Measurements from ENCODE around the gene CXCL5.
"Not testable (repeated sequence)": the region's sequence is repeated elsewhere in the genome, so short reads cannot be mapped to it uniquely, and the experiment has no call there.

Gene CXCL5

GRCh38 chr4:73974352-73974751 is 24.1 kb downstream of the CXCL5 start:
- no peak for DNase-seq (ENCODE audit: low read depth, low spot score)

- no peak for DNase-seq (ENCODE audit: low read depth, low spot score)
Measured at GRCh38 chr4:73970945-73971344, 27.5 kb downstream of the CXCL5 start.

- DNase-seq (ENCODE audit: low read depth, low spot score) = no peak
Measured at GRCh38 chr4:73970011-73970410, 28.5 kb downstream of the CXCL5 start.

DNA sequence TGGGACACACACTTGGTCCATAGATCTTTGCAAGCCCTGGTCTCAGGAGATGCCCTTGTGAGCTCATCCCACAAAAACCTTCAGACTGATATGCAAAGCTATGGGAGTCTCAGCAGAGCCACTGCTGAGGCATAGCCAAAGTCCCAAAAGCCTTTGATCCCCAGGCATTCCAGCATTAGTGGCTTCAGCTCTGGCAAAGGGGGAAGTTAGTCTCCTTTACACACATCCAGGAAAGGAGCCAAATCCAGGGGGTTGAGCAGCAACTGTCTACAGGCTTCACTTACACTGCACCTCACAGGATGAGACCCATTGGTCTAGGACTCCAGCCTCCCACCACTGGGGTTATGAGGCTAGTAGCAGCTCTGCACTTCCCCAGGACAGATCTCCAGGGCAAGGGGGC is 30.6 kb downstream of the CXCL5 start:
- DNase-seq (ENCODE audit: low read depth, low spot score) = no peak

DNA sequence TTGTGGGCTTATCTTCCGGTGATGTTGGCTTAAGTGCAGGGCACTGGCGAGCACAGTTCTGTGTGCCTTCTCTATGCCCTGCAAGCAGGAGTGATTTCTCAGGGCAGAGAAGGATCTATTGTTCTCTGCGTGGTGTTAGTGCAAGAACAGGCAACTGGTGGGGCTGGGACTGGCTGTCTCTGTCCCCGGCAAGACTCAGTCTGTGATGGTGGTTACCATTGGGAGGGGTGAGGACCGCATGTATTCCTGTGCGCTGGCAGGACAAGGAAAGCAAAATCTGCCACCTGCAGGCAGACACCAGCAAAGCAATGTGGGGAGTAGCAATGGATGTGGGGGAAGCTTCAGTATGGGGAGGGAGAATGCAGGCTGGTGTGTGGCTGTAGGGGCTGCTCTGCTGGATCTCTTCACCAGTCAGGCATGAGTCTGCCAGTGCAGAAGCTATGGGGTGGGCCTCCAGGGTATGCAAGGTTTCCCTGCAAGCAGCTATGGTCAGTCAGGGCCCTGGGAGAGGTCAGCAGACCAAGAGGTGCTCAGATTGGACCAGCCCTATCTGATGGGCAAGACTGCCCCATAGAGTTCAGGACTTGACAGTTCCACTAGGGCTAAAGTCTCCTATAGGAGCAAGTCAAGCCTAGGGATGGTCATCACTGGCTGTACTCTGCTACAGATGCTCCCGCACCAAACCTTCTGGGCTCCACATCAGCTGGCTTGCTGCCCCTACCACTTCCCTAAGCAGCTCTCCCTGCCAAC is 33.4 kb downstream of the CXCL5 start:
- peak; percentile 78 for DNase-seq (ENCODE audit: low read depth, low spot score)

DNA sequence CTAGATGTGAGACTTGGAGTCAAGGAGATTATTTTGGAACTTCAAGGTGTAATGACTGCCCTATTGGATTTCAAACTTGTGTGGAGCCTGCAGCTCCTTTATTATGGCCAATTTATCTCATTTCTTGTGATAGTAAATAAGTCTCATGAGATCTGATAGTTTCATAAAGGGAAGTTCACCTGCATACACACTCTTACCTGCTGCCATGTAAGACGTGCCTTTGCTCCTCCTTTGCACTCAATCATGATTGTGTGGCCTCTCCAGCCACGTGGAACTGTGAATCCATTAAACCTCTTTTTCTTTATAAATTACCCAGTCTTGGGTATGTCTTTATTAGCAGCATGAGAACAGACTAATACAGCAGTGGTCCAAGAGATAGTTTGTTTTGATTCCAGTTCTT is 35.8 kb downstream of the CXCL5 start:
- no peak for DNase-seq (ENCODE audit: low read depth, low spot score)

- not testable (repeated sequence) for DNase-seq (ENCODE audit: low read depth, low spot score)
Measured at GRCh38 chr4:73959041-73959440, 39.4 kb downstream of the CXCL5 start.

DNA sequence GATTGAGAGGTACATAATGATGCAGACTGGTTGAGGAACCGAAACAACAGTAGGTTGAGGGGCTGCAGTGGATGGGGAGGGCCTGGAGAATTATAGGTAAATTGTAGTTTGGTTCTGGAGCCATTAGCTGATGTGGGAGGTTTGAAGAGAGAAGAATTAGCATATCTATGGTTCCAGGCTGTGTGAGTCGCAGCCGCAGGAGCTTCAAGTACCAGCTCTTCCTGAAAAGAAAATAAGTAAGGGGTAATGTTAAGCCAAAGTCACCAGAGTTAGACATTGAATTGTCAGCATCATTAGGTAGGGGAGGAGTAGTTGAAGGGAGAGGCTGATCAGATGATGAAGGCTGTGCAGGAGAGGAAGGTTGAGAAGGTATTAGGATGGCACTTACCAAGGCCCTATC is 46.1 kb downstream of the CXCL5 start:
- no peak for DNase-seq (ENCODE audit: low read depth, low spot score)

DNA sequence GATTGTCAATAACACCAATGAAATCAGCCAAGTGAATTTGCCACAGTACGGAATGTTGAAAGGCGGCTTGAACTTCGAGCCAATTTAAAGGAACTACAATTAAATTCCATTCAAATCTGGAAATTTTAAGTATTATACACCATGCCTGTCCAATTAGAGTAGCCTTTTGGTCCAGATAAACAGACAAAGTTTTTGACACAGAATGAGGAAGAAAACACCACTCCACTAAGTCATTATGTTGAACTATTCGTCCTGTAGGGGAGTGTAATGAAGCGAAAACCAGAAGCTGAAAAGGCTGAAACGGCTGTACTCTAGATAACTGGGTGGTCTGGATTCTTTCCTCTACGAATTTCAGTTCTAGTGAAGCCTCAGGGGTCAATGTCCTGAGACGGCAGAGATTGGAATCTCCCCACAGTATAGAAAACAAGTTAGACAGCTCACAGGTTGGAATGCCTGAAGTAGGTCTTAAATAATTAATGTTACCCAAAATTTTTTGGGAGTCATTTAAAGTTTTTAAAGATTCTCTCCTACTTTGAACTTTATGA is 48.0 kb downstream of the CXCL5 start:
- DNase-seq (ENCODE audit: low read depth, low spot score) = not testable (repeated sequence)

DNA sequence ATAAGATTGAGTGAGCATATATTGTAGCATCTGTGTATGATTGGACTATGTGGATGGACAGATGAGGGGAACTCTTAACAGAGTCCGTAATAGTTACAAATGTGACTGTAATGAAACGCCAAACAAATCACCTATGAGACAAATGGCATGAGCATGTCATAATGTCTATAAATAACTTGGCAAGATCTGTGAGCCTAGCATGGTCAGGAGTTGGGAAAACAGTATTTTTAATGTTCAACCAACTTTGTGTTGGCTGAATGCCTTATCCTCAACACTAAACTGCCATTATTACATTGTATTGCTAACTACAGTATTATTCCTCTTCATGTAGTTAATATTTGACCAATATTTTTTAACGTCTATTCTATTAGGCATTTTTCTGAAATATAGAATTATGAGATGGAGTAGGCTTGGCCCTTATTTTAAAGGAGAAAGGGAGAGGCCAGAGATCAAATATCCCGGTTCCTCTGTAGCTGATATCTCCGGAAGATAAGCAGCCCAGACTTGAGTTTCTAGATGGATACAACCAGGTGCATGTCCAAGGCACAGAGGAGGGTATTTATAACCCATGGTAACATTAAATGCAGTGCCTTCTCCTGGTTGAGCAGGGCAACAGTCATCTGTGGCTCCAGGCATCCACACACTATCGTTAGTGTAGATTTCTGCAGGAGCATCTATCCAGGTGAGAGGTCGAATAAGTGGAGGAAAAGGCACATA is 49.3 kb downstream of the CXCL5 start:
- no peak for DNase-seq (ENCODE audit: low read depth, low spot score)

- DNase-seq (ENCODE audit: low read depth, low spot score) = no peak
Measured at GRCh38 chr4:73948291-73948690, 50.2 kb downstream of the CXCL5 start.

DNA sequence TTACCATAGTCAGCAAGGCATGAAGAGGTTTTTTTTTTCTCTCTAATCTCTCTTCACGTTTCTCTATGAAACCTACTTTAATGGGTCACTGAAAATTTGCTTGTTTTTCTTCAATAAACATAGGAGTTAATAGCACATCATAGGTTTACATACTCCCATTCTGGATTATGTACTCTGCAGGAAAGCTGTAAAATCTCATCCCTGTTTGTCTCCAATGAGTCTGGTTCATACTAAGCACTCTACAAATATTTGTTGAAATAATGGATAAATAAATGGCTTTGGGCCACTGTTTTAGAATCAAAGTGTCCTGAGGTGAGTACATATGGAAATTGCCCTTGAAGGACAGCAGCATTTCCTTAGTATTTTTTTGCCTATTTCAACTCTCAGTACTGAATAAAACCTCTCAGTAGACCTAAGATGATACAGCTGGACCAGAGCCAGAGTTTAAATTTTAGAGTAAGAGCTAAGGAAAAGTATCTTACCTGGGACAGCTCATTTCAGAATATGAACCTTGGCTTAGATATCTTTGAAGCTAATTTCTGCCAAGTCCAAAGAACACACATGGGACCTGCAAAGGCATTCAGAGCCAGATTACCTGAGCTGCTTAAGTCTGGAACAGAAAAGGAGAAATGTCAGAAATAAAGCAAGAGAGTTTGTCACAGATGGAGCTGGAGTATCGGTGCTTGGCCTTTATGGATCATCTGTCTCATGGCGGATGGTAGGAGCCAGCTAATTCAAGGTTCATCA is 51.1 kb downstream of the CXCL5 start:
- no peak for DNase-seq (ENCODE audit: low read depth, low spot score)

DNA sequence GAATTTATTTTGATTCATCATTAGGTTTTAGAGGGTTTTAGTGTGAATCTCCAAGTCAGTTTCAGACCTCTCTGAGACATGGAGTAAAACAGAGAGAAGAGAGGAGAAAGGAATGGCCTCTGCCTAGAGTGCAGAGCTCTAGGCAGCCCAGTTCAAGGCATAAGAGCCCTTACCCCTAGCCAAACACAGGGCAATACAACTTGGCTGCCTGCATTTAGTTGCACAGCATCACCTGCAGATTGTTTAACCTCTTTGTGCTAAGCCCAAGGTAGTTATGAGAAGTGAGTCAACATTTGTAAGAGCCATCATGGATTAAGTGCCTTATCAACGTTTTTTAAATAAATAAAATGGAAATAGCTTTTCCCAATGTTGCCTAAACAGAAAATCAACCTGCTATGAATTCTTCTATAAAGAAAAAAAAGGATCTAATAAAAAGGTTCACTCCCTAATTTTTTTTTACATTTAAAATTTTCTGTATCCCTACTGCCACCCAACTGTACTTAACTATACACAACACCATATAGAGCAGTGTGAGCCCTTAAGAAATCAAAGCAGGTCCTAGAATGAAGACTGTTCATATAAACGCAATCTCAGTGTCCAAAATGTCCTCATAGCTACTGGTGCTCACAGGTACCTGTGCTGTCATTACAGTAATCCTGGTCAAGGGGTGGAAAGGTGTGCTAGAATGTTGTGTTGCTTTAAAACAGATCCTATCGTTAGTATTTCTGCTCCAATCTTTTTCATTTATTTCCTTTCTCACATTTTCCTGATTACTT is 52.6 kb downstream of the CXCL5 start:
- DNase-seq (ENCODE audit: low read depth, low spot score) = no peak
